ENCODE data around the gene PHOX2B.

PHOX2B gene

DNA sequence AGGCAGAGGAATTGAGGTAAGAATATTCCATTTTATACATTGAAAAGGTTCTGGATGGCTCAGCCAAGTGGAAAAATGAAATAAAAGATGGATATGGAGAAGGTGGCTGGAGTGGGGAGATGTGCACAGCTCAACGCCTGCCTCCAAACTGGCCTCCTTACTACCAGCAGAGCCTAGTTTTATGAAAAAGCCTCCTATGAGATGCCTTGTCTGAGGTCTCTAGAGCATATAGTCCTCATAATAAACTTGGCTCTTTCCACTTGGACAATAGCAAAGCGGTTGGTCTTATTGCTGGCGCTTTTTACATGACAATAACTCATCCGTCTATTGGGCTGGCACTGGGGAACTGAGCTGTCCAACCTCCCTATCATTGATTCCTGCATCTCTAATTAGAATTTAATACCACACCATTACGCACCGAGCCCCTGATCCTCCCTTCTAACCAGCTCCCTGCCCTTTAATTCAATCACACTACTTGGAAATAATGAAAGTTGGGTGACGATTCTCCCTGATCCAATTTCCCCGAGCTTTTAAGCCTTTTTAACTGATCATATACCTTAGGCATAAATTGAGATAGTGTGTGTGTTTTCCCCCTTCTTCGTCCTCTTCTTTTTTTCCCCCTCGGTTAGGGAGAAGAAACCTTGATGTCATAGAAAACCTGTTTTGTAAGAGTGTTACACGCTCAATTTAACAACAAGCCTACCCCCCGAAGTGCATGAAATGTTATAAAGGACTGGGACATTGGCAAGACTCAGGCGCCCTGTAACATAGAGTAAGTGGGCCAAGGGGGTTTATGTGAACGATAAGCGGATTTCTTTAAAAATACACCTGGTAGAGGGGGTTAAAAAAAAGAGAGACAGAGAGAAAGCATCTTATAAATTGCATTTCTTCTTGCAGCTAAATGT is at the start of gene PHOX2B:
PHOX2B (minus strand) TSS at position 155 of the 905 bp plus-strand sequence; CDS start at position 40, 115 bp downstream.
- no peak for DNase-seq (ENCODE audit: low read depth in 2 of 2)

DNA sequence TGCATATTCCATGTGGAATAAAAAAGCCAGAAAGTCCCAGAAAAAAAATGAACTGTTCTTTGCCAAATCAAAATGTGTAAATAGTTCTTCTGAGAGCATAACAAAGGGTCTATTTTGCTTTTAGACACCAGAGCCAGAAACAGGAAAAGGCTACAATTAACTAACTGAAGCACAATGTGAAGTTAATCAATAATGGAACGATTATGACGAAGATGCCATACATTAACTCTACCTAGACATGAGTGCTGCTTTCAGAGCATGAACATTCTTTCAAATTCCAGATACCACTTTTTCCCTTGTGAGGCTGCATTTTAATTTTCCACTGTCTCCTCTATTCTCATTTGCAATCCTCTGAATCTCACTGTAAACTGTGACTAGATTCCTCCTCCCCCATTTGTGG is 48.7 kb upstream of the PHOX2B start:
- no peak for DNase-seq (ENCODE audit: low read depth in 2 of 2)

DNA sequence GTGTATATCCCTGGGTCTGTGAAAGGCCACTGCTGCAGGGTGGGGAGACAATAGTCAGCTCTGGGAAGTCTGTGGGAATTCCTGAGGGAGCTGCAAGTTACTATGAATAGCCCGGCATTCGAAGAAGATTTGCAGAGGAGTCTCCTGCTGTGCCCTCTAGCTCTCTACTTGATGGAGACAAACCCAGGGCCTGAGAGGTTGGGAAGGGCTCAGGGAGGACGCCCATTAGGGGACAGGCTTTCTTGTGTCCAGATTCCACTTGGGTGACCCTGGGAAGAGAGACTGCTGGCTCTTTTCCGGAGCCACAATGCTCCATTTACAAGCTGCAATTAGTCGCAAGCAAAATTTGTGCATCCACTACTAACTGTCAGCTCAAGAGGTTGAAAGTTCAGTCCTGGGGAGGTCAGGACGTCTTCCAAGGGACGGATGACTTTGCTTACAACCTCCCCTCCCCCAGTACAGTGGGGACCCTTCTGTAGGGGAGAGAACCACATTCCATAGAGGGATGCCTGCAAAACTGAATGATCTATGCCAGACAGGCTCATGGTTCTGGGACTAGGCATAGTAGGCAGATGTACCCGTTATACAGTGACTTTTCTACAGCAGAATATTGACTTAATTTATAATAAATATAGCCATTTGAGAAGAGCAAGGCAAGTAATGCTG is 48.2 kb upstream of the PHOX2B start:
- DNase-seq (ENCODE audit: low read depth in 2 of 2) = no peak

DNA sequence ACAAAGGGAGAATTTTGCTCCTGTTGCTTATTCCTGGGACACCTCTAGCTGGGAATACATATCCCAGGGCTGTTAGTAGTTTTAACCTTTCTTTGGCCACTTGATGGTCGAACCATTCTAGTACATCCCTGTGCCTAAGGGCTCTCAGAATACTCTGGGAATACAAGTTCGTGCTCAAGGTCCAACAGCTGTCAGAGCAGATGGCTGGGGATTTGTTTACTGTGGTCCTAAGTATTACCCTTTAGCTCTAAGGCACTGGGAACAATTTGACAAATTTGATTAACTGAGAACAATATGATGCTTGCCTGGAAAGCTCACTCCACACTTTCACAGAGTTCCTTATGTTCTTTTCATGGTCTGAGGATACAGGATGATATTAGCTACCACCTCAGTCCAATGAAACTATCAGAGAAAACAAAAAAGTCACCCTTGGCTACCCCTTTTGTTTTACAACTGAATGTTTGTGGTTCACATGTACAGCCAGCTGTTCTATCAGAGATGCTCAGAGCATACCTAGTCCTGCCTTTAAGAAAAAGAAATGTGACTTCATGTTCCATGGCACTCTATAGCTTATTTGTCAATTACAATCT is 47.4 kb upstream of the PHOX2B start:
- no peak for DNase-seq (ENCODE audit: low read depth in 2 of 2)

DNA sequence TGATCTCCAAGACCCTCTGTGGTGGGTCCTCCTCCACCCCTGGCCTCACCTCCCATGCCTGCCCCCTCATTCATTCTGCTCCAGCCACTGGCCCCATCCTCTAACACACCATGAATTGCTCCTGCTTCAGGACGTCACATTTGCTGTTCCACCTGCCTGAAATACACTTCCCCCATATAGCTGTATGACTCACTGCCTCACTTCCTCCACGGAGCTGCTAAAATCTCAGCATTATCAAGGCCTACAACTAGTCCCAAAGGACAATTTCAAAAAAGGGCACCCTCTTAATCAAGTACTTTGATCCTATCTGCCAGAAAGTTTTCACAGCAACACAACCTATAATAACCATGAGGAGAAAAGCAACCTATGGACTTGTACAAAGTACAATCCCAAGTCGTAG is 43.6 kb upstream of the PHOX2B start:
- no peak for DNase-seq (ENCODE audit: low read depth in 2 of 2)

DNA sequence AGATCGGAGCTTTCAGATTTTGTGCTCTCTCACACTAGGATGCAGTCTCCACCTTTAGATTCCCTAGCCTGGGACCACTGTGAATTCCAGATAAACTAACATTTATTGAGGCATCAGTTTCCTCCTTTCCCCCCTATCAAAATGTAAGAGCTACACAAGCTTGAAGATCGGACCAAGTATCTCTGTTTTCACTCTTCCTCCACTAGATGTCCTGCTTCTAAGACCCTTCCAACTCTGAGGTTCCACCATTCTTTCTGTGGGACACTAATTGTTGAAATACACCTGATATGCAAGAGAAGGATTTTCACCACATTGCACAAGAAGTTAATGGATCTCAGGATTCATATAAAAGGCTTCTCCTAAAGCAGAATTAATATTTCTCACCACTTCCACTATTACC is 43.0 kb upstream of the PHOX2B start:
- DNase-seq (ENCODE audit: low read depth in 2 of 2) = no peak

DNA sequence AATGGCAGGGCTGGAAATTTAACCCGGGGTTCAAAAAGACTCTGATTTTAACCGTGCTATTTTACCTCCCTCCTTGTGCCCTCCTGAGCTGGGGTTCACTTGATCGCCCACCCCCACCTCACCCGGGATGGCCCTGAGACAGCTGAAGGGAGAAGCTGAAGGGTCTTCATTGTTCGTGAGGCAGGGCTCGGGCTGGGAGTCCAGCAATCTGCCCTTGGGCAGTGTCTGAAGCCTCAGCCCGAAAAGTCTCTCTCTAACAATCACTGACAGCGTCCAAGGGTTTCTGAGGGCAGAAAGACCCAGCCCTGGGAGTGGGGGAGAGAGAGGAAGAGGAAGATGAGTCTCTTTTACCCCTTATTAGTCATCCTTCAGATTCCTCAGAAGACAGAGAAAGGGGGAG is 39.4 kb upstream of the PHOX2B start:
- DNase-seq (ENCODE audit: low read depth in 2 of 2) = no peak

DNA sequence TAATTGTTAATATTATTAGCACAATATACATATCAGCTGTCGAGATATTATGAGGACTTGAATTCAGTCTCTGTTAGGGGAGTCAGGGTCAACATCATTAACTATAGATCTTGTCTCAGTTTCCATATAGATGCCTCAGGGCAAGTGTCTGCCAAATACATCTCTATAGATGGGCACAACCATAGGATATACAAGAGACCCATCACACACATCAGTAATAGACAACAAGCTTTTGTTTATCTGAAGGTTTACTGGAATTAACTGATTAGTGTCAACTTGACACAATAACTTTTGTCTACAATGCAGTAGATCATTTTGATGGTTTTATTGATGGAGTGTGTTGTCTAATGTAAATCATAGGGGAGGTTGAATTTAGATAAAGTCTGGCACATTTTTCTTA is 37.1 kb upstream of the PHOX2B start:
- no peak for DNase-seq (ENCODE audit: low read depth in 2 of 2)

DNA sequence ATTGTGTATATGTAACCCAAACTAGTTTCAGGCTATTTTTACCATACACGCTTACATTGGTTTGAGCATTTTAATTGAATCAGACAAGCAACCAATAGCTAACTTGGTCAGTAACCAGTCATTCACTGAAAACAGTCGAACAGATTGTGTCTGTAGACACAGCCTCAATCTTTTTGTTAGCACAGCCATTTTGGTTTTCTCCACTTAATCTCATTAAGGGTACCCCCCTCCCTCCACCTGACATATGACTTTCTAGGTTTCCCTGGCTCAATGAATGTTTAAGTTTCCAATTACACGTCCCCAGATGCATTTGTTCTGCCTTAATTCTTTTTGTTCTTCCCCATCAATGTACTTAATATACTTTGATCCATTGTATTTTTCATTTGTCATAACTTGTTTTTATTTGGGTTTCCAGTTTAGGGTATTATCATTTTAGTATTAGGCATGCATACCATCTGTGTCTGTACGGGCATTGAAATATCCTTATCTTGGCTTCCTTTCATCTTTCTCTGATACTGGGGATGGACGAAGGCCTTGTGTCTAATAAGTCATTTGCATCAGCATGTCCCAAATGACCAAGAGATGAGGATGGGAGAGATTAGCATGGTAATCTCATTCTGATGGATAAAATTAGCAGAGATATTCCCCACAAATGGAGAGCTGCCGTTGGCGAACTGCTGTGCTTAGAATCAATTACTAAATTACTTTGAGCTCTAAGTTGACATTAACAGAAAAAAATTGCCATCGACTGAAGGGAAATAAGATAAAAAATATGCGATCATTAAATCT is 35.9 kb upstream of the PHOX2B start:
- no peak for DNase-seq (ENCODE audit: low read depth in 2 of 2)

DNA sequence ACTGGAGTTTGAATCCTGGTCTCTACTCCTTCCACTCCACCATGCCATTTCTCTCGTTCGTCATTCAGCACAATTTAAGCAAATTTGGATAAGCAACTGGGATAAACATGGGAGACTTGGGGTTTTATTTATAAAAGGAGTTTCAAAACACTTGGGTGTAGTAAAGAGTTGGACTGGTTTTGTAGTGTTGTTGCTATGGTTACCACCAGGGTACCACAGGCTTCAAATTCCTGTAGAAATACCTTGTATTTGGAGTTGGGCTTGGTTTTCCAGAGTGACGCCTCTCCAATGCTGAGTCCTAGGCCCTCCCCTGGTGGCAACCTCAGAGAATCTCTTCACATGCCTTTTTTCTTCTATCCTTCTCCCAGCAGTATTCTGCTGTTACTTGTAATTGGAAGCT is 27.9 kb upstream of the PHOX2B start:
- no peak for DNase-seq (ENCODE audit: low read depth in 2 of 2)

DNA sequence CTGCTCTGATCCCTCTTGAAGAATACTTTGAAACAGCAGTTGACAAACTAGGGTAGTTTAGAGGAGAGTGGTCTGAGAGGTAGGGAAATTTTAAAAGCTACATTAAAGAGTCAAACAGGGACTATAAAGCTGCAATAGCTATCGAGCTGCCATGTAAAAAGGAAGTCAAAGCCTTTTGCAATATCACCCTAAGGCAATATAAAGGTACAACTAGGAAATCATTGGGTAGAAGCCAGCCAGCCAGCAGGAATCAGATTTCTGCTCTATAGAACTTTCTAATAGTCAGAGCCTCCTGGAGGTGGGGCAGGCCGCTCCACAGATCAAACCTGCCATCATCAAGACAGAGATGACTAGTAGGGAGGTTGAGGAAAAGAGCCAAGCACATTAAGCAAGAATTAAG is 15.2 kb upstream of the PHOX2B start:
- DNase-seq (ENCODE audit: low read depth in 2 of 2) = no peak

DNA sequence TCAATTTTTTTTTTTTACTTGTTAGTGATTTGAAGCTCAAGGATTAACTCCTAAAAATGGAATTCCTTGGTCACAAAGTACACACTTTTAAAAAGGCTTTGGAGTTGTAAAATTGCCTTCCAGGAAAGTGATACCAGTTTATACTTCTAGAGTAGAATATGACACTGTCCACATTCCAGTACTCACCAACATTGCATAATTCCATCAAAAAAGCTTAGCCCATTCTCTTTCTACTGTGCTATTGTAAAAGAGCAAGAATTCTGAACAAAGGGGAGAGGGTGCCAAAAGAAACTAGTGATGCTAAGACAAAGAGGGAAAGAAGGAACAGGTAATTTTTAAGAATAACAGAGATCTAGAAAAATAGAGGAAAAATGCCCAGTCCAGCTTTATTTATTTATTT is 10.4 kb upstream of the PHOX2B start:
- no peak for DNase-seq (ENCODE audit: low read depth in 2 of 2)

DNA sequence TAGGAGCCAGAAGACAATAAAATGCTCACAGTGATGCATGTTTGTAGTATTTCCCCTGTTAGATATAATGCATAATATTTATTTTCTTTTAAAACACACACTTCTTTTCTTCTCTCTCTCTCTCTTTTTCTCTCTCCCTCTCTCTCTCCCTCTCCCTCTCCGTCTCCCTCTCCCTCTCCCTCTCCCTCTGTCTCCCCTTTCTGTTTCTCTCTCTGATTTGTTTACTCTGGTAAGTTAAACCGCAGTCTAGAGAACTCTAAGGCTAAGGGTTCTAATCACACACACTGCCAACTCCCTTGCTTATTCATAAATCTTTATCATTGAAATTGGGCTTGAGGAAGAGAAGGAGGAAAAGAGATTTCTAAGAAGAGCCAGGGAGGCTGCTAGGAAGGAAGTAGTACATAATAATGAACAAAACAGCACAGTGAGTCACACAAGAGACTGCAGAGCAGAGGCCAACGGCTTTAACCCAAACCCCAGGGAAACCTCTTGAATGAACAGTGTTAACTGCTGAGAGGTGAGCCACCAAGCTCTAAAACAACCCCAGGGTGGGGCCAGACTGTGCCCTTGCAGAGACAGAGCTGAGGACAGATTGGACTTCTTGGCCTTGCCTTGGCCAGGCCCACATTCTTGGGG is 9.1 kb upstream of the PHOX2B start:
- DNase-seq (ENCODE audit: low read depth in 2 of 2) = no peak

DNA sequence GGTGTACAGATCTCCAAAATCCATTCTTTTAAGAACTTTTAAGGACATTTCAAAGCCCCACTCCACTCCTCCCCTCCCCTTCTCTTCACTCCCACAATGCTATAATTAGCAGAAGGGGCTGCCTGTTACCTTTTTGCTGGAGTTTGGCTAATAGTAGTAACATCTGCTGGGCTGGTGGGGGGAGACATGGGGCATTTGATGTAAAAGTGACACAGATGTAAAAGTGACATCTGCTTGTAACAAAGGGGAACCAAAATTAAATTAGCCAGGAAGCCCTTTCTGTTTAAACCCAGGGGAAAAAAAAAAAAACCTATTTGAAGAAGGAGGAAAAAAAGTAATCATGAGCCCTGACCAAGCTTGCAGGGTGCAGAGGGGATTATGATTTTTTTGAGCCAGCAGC is 5.4 kb upstream of the PHOX2B start:
- no peak for DNase-seq (ENCODE audit: low read depth in 2 of 2)

DNA sequence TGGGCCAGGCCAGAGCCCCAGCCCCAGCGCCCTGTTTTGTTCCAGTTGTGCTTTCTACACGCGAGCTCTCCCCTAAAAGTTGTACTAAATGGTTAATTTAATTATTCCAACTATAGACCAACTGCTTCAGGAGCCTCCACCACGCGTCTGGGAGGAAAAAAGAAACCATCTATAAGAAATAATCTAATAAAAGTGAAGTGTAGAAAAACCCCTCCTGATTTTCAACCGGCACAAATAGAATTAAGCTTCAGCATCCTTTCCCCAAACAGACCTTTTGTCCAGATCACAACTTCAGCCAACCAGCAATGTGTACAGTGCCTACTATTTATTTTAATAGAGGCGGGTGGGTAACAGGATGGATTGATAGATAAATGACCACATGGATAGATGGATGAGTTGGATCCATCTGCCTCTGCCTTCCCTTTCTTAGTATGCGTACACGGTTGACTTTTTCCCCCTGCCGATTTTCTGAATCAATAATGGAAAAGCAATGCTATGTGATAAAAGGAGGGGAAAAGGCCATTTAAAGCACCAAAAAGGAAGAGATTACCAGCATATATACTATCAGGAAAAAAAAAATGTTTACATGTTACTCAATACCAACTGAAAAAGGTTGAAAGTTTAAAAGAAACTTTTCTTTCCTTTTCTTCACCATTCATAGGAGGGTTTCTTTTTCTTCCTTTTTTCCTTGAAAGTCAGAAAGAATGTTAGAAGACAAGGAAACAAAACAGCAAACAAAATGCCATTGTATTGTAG is 3.7 kb upstream of the PHOX2B start:
- no peak for DNase-seq (ENCODE audit: low read depth in 2 of 2)

DNA sequence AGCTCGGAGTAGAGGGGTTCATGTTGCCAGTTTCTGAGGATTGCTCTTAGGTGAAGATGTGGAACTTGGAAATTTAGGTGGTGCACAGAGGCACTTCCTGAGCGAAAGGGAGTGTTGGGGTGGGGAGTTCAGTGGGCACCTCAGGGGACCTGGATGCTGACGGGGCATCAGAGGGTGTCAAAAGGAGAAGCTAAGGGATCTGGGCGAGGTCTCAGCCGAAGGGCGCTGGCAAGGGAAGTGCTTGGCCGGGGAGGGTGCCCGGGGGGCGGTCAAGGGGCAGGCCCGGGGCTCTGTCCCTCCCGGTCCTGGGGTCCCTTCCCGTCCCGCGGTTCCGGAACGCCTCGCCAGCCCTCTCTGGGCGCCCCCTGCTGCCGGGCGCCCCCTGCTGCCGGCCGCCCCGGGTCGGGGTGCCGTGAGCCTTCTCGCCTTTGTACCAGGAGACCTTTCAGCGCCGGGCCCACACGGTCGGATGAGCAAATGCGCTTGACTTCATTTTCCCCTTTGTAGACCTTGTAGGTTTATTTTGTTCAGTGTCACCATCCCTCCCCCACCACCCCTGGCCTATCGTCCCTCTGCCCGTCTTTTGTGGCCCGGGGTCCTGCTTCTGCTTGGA is 3.0 kb upstream of the PHOX2B start:
- no peak for DNase-seq (ENCODE audit: low read depth in 2 of 2)

DNA sequence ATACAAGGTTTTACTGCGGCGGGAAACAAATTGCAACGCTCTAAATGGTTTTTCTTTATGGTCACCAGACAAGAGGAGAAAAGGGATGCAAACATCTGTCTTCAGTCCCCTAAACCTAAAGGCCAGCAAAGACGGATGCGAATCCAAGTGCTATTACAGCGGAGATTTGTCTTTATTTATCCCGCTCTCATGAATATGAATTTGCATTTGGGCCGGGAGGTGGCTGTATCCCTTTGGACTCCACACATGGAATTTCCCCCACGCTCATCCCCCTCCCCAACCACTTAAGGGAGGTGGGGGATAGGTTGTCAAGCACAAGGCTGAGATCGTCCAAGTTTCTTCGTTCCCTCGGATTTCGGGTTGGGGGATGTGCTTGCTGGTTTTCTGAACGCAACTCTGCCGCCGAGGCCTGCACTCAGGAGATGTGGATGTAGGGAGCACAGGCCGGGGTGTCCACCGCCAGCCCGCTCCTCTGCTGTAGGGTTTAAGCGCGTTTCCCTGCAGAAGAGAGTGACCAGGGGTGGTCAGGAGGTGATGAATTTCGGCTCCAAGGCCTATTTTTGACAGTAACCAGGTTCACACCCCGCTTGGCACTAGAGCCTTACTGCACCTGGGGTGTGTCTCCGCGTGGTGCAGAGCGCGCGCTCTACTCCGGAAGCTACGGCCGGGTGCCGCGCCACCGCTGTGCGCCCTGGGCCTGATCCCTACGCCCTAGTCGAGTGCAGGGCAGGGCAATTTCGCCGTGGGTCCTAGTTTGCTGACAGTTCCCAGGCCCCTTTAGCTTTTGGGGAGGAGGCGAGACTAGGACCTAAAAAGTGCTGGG is 2.3 kb upstream of the PHOX2B start:
- no peak for DNase-seq (ENCODE audit: low read depth in 2 of 2)

DNA sequence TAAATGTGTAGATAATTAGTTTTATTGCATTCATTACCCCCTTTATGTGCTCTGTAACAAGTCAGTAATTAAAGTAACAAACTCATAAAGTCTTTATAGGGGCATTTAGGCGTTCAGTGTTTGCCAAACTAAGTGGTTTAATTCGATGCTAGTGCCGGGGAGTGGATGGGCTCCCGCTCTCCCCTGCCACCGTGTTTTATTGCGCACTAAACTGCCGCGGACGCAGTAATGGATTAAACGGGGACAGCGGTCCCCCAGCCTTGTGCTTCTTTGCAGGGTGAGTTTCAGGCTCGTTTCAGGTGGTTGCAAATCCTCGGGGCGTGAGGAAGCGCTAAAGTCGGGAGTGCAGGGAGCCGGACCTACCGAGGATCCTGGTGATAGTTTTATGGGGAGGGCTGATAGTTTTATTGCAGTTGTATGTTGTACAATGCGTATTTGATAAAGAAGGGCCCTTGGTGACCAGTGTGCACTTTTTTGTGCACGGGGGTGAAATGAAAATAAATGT is 1.6 kb upstream of the PHOX2B start:
- DNase-seq (ENCODE audit: low read depth in 2 of 2) = no peak

DNA sequence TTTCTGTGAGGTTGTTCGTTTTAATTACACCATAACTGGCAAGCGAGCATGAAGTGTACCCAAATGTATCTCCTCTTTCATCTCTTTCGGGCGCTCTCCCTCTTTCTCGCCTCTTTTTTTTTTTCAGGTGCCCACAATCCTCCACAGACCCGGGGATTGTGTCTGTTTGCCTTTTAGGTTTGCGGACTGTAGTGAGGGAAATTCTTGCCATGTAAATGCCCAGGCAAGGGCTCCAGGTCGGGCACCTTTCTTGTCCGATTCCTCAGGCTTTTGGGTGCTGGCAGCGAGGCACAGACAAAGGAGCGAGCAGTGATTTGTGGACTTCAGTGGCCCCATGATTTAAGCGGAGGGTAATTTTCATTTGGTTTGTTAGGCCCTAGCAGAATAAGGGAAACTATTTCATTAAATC is 1.1 kb upstream of the PHOX2B start:
- no peak for DNase-seq (ENCODE audit: low read depth in 2 of 2)

Data from fibroblast of skin of left biceps (primary cell).